Hepatocyte (in vitro differentiated cells): ENCODE results near the gene POFUT2.

ENCODE experiments used
- CTCF ChIP-seq: fragments of 200-600 bp; sonication (generic); IDR thresholded peaks from 2 replicates; pipeline ENCODE4 v1.5.1; 2016; ENCODE audit warnings: antibody characterized with exemption, mild to moderate bottlenecking; ENCODE audit not compliant: poor library complexity
- EZH2 ChIP-seq: fragments of 200-600 bp; sonication (generic); IDR thresholded peaks from 2 replicates; pipeline ENCODE4 v1.6.1; 2016; ENCODE audit warnings: antibody characterized with exemption, mild to moderate bottlenecking, borderline replicate concordance
- EZH2phosphoT487 ChIP-seq: fragments of 200-600 bp; sonication (generic); IDR thresholded peaks from one replicate; pipeline ENCODE4 v1.6.1; 2018; ENCODE audit warnings: antibody characterized with exemption, mild to moderate bottlenecking, low read depth, moderate library complexity; ENCODE audit not compliant: unreplicated experiment, severe bottlenecking

GRCh38 chr21:45288441-45288841 lies 746 bp upstream of the POFUT2 start:
- TF ChIP-seq CTCF = no peak
- TF ChIP-seq EZH2 = no peak
- TF ChIP-seq EZH2phosphoT487 = no peak
